ENCODE measurements around the gene RAD9A. TPM values are rescaled to one million over a fixed set of nuclear protein-coding genes. Genes with fewer than 3 reads are reported as not detected.

The RAD9A gene
- total and polyA plus RNA-seq, 2 of the 4 experiments (the other 2 are of a cell fraction), result 2.0 to 10.3 TPM

GRCh38 chr11:67390947-67391303 is 861 bp upstream of the RAD9A start:
- H3K9ac ChIP-seq (ENCODE audit: low read depth, low read length), result peak overlapping the region; percentile 86
- peak overlapping the region; percentile 79; the same call in 1 of the 2 replicates for H3K56ac ChIP-seq (ENCODE audit: extremely low read depth, insufficient read depth, low read length)
- H3K36me3 ChIP-seq (ENCODE audit: control insufficient read depth, insufficient read depth, low read length), result peaks cover 2% of the 10 kb centered on the region; the same call in 1 of the 2 replicates
- dilution Hi-C loops (cut with HindIII; ENCODE audit: low sequenced_read_pairs, unreplicated experiment) (no loop called here), in situ Hi-C loops (cut with MboI; ENCODE audit: low sequenced_read_pairs) (no loop called here), intact Hi-C loops (cut with micrococcal nuclease) (no loop called here)
- H3K79me1 ChIP-seq (ENCODE audit: low read depth in 1 of 2, low read length in 2 of 2), result peaks cover 10 to 30% of the 10 kb centered on the region in 2 experiments; a peak in 3 of 4 replicates
- POLR2A ChIA-PET (ENCODE audit: unreplicated experiment), result interaction anchor here (0.6 to 1.3 kb wide), 3 partner anchors 11 to 36 kb away, joined by 3 read pairs; partner anchors contain the start of gene PPP1CA
- H3K4ac ChIP-seq (ENCODE audit: low read depth, low read length), result peak overlapping the region; percentile 90; the same call in 1 of the 2 replicates
- peak overlapping the region; percentile 87 for H3K4me2 ChIP-seq (ENCODE audit: low read depth, low read length)
- H3K27ac ChIP-seq (ENCODE audit: insufficient read depth, low read length), result peak overlapping the region; percentile 92
- H3K4me1 ChIP-seq (ENCODE audit: control insufficient read depth, insufficient read depth, low read length), result peaks cover 3% of the 10 kb centered on the region
- H2BK120ac ChIP-seq (ENCODE audit: low read depth, low read length), result no peak overlapping the region
- no peak overlapping the region for H3K18ac ChIP-seq (ENCODE audit: low read depth, low read length)
- no peaks in the 10 kb centered on the region; the same call in 1 of the 2 replicates for H3K27me3 ChIP-seq (ENCODE audit: control insufficient read depth, insufficient read depth, low read length)
- CTCF ChIA-PET, result no interaction called here
- peak overlapping the region; percentile 99 for H2AFZ ChIP-seq (replicated peaks; ENCODE audit: low read length, poor library complexity)
- H2BK15ac ChIP-seq (ENCODE audit: low read depth, low read length), result no peak overlapping the region; the same call in 2 of the 3 replicates
- H2BK5ac ChIP-seq (ENCODE audit: low read depth, low read length, poor library complexity, severe bottlenecking), result peak overlapping the region; percentile 74
- peak overlapping the region; percentile 83 to 85; a peak in 3 of 4 replicates for H4K8ac ChIP-seq (ENCODE audit: low read depth in 2 of 2, low read length in 2 of 2)
- H3K9me1 ChIP-seq (ENCODE audit: insufficient read depth, low read length), result no peaks in the 10 kb centered on the region; the same call in 1 of the 2 replicates
- H2BK20ac ChIP-seq (ENCODE audit: low read depth, low read length), result no peak overlapping the region
- H3K4me3 ChIP-seq (ENCODE audit: insufficient read depth, low read depth, low read length), result peak overlapping the region; percentile 87
- no TSS peak for BruUV-seq (replicated peaks)
- DNase-seq (no peak), ATAC-seq (ENCODE audit: low read depth) (no peak)
- peak overlapping the region; percentile 0; the same call in 1 of the 2 replicates for H4K5ac ChIP-seq (ENCODE audit: low read depth, low read length)
- TF ChIP-seq MAZ (IDR thresholded peaks at IDR 0.05; ENCODE audit: borderline replicate concordance, low read depth, low read length), result no peak
- no peak overlapping the region for H4K91ac ChIP-seq (ENCODE audit: insufficient read depth, low read depth, low read length)
- H3K14ac ChIP-seq (replicated peaks; ENCODE audit: low read depth, low read length), result peak overlapping the region; percentile 88; the same call in 1 of the 2 replicates
- WGBS, 2 experiments (ENCODE audit: extremely low coverage in 2 of 2, insufficient read length in 1 of 2), result 0% methylated on average over 4 of the region's 15 CpGs; no CpG with 5 or more reads in 1 of the 2 experiments
- H4K20me1 ChIP-seq (ENCODE audit: insufficient read depth, low read length), result peaks cover 5% of the 10 kb centered on the region; the same call in 1 of the 2 replicates
- peak overlapping the region; percentile 99 for H2AK9ac ChIP-seq (replicated peaks; ENCODE audit: low read depth, low read length, poor library complexity)
- H2AK5ac ChIP-seq (ENCODE audit: low read depth, low read length), result no peak overlapping the region
- H3K23ac ChIP-seq (ENCODE audit: low read depth, low read length), result peak overlapping the region; percentile 71; the same call in 1 of the 2 replicates
- H3K9me3 ChIP-seq (ENCODE audit: control insufficient read depth, insufficient read depth, low read length), result no peaks in the 10 kb centered on the region
